OCI-LY1 (cell line): ENCODE measurements around the gene SLC24A4.

Source experiments
- H2AFZ ChIP-seq: fragments of 200-600 bp; sonication (generic), shearing (Covaris generic); 2 replicates; pipeline ENCODE4 v1.6.0; 2014; ENCODE audit warnings: antibody characterized with exemption, mild to moderate bottlenecking, low read length
- H3F3A ChIP-seq: fragments of 200-600 bp; sonication (generic), shearing (Covaris generic); 2 replicates; pipeline ENCODE4 v1.6.0; 2014; ENCODE audit warnings: mild to moderate bottlenecking, antibody characterized with exemption, low read length, moderate library complexity; ENCODE audit not compliant: insufficient read depth
- H3K27ac ChIP-seq: fragments of 200-600 bp; sonication (generic); 2 replicates; pipeline ENCODE4 v1.5.1; 2014; ENCODE audit warnings: low read length, mixed run types, mild to moderate bottlenecking, low read depth; ENCODE audit not compliant: poor library complexity, severe bottlenecking
- H3K27me3 ChIP-seq: fragments of 200-600 bp; sonication (generic); 2 replicates; pipeline ENCODE4 v1.6.0; 2014; ENCODE audit warnings: antibody characterized with exemption, mild to moderate bottlenecking, low read length, moderate library complexity; ENCODE audit not compliant: insufficient read depth
- H3K36me3 ChIP-seq: fragments of 200-600 bp; sonication (generic); 2 replicates; pipeline ENCODE4 v1.6.1; 2014; ENCODE audit warnings: mild to moderate bottlenecking, antibody characterized with exemption, low read length, moderate library complexity, mixed read lengths; ENCODE audit not compliant: insufficient read depth
- H3K4me1 ChIP-seq: fragments of 200-600 bp; sonication (generic); 2 replicates; pipeline ENCODE4 v1.5.1; 2014; ENCODE audit warnings: mild to moderate bottlenecking, low read length, moderate library complexity; ENCODE audit not compliant: insufficient read depth, severe bottlenecking
- H3K4me2 ChIP-seq: fragments of 200-600 bp; sonication (generic), shearing (Covaris generic); 2 replicates; pipeline ENCODE4 v1.6.1; 2014; ENCODE audit warnings: low read length
- H3K4me3 ChIP-seq: fragments of 200-600 bp; sonication (generic); 2 replicates; pipeline ENCODE4 v1.5.1; 2014; ENCODE audit warnings: low read length, low read depth, mild to moderate bottlenecking, mixed read lengths; ENCODE audit not compliant: poor library complexity, severe bottlenecking
- H3K79me2 ChIP-seq: fragments of 200-600 bp; shearing (Covaris generic); 2 replicates; pipeline ENCODE4 v1.6.1; 2016; ENCODE audit warnings: mixed run types, low read length, mixed read lengths; ENCODE audit not compliant: insufficient read depth
- H3K9ac ChIP-seq: fragments of 200-600 bp; sonication (generic), shearing (Covaris generic); 2 replicates; pipeline ENCODE4 v1.6.1; 2014; ENCODE audit warnings: mild to moderate bottlenecking, low read length, mixed read lengths
- H3K9me2 ChIP-seq: fragments of 200-600 bp; sonication (generic), shearing (Covaris generic); 2 replicates; pipeline ENCODE4 v1.6.1; 2014; ENCODE audit warnings: low read depth, mild to moderate bottlenecking, low read length, mixed read lengths
- H3K9me3 ChIP-seq: fragments of 200-600 bp; shearing (Covaris generic); 2 replicates; pipeline ENCODE4 v1.6.1; 2014; ENCODE audit warnings: low read length, mixed read lengths
- H4K20me1 ChIP-seq: fragments of 200-600 bp; sonication (generic), shearing (Covaris generic); 2 replicates; pipeline ENCODE4 v1.6.0; 2016; ENCODE audit warnings: mild to moderate bottlenecking, low read length; ENCODE audit not compliant: insufficient read depth
- EZH2 ChIP-seq: fragments of 200-600 bp; sonication (generic), shearing (Covaris generic); IDR thresholded peaks from 2 replicates; pipeline ENCODE4 v1.8.0; 2017; ENCODE audit warnings: borderline replicate concordance, mixed run types, mild to moderate bottlenecking, antibody characterized with exemption, low read length, moderate library complexity, mixed read lengths
- TF ChIP-seq, protein P1 (sequence below): fragments of 200-600 bp; sonication (generic), shearing (Covaris generic); IDR thresholded peaks from 2 replicates; pipeline ENCODE4 v1.5.1; 2017; ENCODE audit warnings: mild to moderate bottlenecking, antibody characterized with exemption, low read length, moderate library complexity, mixed read lengths

The SLC24A4 gene

DNA sequence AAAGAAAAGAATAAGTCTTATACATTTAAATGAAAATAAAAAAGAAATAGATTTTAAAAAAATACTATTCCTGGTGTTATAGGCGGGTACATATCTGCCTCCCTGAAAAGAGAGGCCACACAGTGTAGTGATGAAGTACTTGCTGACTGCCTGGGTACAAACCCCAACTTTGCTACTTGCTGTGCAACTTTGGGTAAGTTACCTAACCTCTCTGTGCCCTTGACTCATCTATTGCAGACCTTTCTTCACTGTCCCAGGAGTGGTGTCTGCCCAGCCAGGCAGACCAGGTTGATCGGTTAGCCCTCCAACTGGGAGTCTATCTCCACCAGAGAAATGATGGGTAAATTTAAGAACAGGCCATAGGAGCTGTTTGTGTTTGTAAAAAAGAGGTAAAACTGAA, 82.0 kb downstream of the SLC24A4 start:
- Histone ChIP-seq H3F3A (no peaks in the 10 kb centered on the region), H3K79me2 (no peaks in the 10 kb centered on the region), H3K4me3 (no peak overlapping the region), H3K27ac (no peak overlapping the region), H3K9ac (no peak overlapping the region), H3K4me2 (no peak overlapping the region), H3K4me1 (no peaks in the 10 kb centered on the region), H3K27me3 (no peaks in the 10 kb centered on the region), H3K9me3 (no peaks in the 10 kb centered on the region), H2AFZ (no peak overlapping the region), H3K36me3 (no peaks in the 10 kb centered on the region), H3K9me2 (no peaks in the 10 kb centered on the region), H4K20me1 (no peaks in the 10 kb centered on the region)
- TF ChIP-seq, protein P1, sequence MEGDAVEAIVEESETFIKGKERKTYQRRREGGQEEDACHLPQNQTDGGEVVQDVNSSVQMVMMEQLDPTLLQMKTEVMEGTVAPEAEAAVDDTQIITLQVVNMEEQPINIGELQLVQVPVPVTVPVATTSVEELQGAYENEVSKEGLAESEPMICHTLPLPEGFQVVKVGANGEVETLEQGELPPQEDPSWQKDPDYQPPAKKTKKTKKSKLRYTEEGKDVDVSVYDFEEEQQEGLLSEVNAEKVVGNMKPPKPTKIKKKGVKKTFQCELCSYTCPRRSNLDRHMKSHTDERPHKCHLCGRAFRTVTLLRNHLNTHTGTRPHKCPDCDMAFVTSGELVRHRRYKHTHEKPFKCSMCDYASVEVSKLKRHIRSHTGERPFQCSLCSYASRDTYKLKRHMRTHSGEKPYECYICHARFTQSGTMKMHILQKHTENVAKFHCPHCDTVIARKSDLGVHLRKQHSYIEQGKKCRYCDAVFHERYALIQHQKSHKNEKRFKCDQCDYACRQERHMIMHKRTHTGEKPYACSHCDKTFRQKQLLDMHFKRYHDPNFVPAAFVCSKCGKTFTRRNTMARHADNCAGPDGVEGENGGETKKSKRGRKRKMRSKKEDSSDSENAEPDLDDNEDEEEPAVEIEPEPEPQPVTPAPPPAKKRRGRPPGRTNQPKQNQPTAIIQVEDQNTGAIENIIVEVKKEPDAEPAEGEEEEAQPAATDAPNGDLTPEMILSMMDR: no peak
- no peak for TF ChIP-seq EZH2

DNA sequence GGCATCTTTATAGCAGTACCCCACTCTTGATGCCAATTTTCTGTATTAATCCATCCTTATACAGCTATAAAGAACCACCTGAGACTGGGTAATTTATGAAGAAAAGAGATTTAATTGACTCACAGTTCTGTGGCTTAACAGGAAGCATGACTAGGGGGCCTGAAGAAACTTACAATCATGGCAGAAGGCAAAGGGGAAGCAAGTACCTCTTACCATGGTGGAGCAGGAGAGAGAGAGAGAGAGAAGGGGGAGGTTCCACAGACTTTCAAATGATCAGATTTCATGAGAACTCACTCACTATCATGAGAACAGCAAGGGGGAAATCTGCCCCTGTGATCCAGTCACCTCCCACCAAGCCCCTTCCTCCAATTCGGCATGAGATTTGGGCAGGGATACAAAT, 84.4 kb downstream of the SLC24A4 start:
- H3K4me3 ChIP-seq: no peak overlapping the region
- no peak overlapping the region for H3K9ac ChIP-seq
- H3K79me2 ChIP-seq: no peaks in the 10 kb centered on the region
- H3K36me3 ChIP-seq: no peaks in the 10 kb centered on the region
- H4K20me1 ChIP-seq: no peaks in the 10 kb centered on the region
- H3K27me3 ChIP-seq: no peaks in the 10 kb centered on the region
- H3K4me2 ChIP-seq: no peak overlapping the region
- H2AFZ ChIP-seq: no peak overlapping the region
- no peaks in the 10 kb centered on the region for H3K9me3 ChIP-seq
- no peaks in the 10 kb centered on the region for H3K9me2 ChIP-seq
- H3K4me1 ChIP-seq: no peaks in the 10 kb centered on the region
- no peak for TF ChIP-seq EZH2
- TF ChIP-seq, protein P1: no peak
- no peak overlapping the region for H3K27ac ChIP-seq
- H3F3A ChIP-seq: no peaks in the 10 kb centered on the region

DNA sequence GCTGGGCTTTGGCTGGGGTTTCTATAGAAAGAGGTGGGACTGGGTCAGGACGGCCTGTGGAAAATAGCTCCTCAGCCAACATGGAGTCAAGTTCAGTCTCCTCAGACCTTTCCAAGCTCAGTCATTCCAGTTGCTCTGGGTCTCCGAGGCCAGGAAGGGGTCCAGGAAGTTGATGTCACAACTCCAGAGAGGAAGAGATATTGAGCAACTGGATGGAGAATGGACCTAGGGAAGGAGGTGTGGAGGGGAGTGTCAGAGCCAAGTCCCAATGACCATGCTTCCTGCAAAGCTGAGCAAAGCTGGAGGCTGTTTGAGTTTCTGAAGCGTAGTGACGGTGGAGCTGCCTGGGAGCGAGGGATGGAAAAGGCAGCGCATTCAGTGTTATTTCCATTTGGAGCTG, 86.1 kb downstream of the SLC24A4 start:
- no peaks in the 10 kb centered on the region for H3K9me3 ChIP-seq
- no peak overlapping the region for H3K9ac ChIP-seq
- no peak overlapping the region for H3K27ac ChIP-seq
- H2AFZ ChIP-seq: no peak overlapping the region
- H3F3A ChIP-seq: no peaks in the 10 kb centered on the region
- no peak for TF ChIP-seq EZH2
- TF ChIP-seq, protein P1: no peak
- no peaks in the 10 kb centered on the region for H3K9me2 ChIP-seq
- no peaks in the 10 kb centered on the region for H3K4me1 ChIP-seq
- no peaks in the 10 kb centered on the region for H3K36me3 ChIP-seq
- no peaks in the 10 kb centered on the region for H4K20me1 ChIP-seq
- no peak overlapping the region for H3K4me3 ChIP-seq
- no peaks in the 10 kb centered on the region for H3K27me3 ChIP-seq
- H3K4me2 ChIP-seq: no peak overlapping the region
- H3K79me2 ChIP-seq: no peaks in the 10 kb centered on the region
